Measurements from ENCODE around the gene OR5B12. TPM values are rescaled to one million over a fixed set of nuclear protein-coding genes. Genes with fewer than 3 reads are reported as not detected.
"Not testable (repeated sequence)": the region's sequence is repeated elsewhere in the genome, so short reads cannot be mapped to it uniquely, and the experiment has no call there.

The OR5B12 gene
- total and polyA plus RNA-seq, 10 donors, result 0.08 TPM; not detected in 9

GRCh38 chr11:58433638-58434203 is 8.3 kb downstream of the OR5B12 start:
- no peak for TF ChIP-seq POLR2AphosphoS5 (IDR thresholded peaks at IDR 0.05)
- no peak for TF ChIP-seq POLR2A (IDR thresholded peaks at IDR 0.05)
- no peak for TF ChIP-seq CTCF (IDR thresholded peaks at IDR 0.05 in 8 of 11, conservative IDR thresholded peaks at IDR 0.05 in 3 of 11)
- Histone ChIP-seq H3K27me3 (replicated peaks in 1 of 7) (no peaks in the 10 kb centered on the region), H3K9me3 (peaks cover 2 to 37% (median 21%) of the 10 kb centered on the region in 8 donors), H3K36me3 (no peaks in the 10 kb centered on the region), H3K27ac (no peak overlapping the region), H3K4me1 (no peaks in the 10 kb centered on the region), H3K4me3 (no peak overlapping the region)
- DNase-seq, result no peak
- WGBS, 5 donors, result 27 to 73% (median 62%) methylated on average over 3 of the region's 3 CpGs
- intact Hi-C loops (cut with DNase I; ENCODE audit: low total_unique reads), result no loop called here

GRCh38 chr11:58429273-58429672 is 12.8 kb downstream of the OR5B12 start:
- Histone ChIP-seq H3K36me3 (no peaks in the 10 kb centered on the region), H3K4me3 (no peak overlapping the region), H3K27ac (no peak overlapping the region), H3K27me3 (replicated peaks in 1 of 7) (peaks cover 0 to 5% (median 0%) of the 10 kb centered on the region in 7 donors), H3K4me1 (no peaks in the 10 kb centered on the region), H3K9me3 (peaks cover 0 to 23% (median 11%) of the 10 kb centered on the region in 8 donors)
- intact Hi-C loops (cut with DNase I; ENCODE audit: low total_unique reads), result no loop called here
- WGBS, 5 donors, result 22 to 63% (median 41%) methylated on average over 1 of the region's 1 CpG
- no peak for TF ChIP-seq POLR2A (IDR thresholded peaks at IDR 0.05)
- TF ChIP-seq CTCF (IDR thresholded peaks at IDR 0.05 in 8 of 11, conservative IDR thresholded peaks at IDR 0.05 in 3 of 11), result no peak
- no peak for TF ChIP-seq POLR2AphosphoS5 (IDR thresholded peaks at IDR 0.05)
- DNase-seq, result no peak

DNA sequence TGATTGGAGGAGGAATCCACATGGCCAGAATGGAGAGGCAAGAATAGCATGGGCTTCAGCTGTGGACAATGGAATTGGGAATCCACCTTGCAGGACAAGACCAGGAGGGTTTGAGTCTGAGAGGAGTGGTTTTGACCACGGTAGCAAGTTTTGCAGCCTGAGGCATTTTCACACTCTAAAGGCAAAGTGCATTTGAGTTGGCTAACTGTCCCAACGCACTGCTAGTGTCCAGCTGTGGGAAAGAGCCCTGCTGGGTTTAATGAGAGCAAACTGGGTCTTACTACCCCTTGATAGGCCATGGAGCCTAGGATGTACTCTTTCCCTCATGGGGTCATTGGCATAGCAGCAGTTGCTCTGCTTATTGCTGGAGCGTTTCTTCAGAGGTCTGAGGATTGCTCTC is 14.0 kb downstream of the OR5B12 start, which contains the start of gene OR5B2:
Gene OR5B2 (minus strand): TSS at position 101 of the 400 bp plus-strand sequence. CDS start 4,860 bp downstream, outside the sequence.
- H3K27ac ChIP-seq, result no peak within 1 kb of the TSS
- TF ChIP-seq POLR2AphosphoS5 (IDR thresholded peaks at IDR 0.05) (no peak), POLR2A (IDR thresholded peaks at IDR 0.05) (no peak), CTCF (IDR thresholded peaks at IDR 0.05 in 8 of 11, conservative IDR thresholded peaks at IDR 0.05 in 3 of 11) (no peak)
- peaks cover 0 to 5% (median 0%) of the 10 kb centered on the region in 7 donors for H3K27me3 ChIP-seq (replicated peaks in 1 of 7)
- peaks cover 0 to 23% (median 11%) of the 10 kb centered on the region in 8 donors for H3K9me3 ChIP-seq
- no peaks in the 10 kb centered on the region for H3K36me3 ChIP-seq
- DNase-seq, result no peak
- intact Hi-C loops (cut with DNase I; ENCODE audit: low total_unique reads), result no loop called here
- 69 to 79% (median 72%) methylated on average over 2 to 3 of the region's 3 CpGs for WGBS, 5 donors
- no peaks in the 10 kb centered on the region for H3K4me1 ChIP-seq
- H3K4me3 ChIP-seq, result no peak within 1 kb of the TSS

DNA sequence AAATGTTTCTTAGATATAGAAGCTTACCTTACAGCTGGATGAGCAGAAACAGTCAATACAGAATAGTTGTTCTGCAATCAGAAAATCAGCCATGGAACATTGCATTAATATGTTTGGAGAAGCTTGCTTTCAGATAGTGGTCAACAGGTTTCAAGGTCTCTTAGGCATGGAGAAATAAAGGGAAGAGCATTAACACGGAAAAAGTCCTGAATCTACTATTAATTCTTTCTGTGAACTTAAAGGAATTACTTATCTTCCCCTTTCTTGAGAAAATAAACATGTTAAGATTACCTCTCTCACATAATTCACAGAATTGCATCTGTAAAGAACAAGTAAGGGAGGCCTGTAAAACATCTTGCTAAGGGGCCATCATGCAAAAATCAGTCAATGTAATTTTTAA is 35.3 kb downstream of the OR5B12 start, which contains the start of gene OR5B3:
Gene OR5B3 (minus strand): TSS at position 101 of the 400 bp plus-strand sequence. CDS start 3,465 bp downstream, outside the sequence.
- H3K9me3 ChIP-seq, result peaks cover 0 to 57% (median 40%) of the 10 kb centered on the region in 8 donors
- H3K27me3 ChIP-seq (replicated peaks in 1 of 7), result no peaks in the 10 kb centered on the region
- WGBS, 5 donors, result 65 to 88% (median 75%) methylated on average over 1 of the region's 1 CpG
- no peak within 1 kb of the TSS for H3K27ac ChIP-seq
- no peak within 1 kb of the TSS for H3K4me3 ChIP-seq
- intact Hi-C loops (cut with DNase I; ENCODE audit: low total_unique reads), result no loop called here
- no peaks in the 10 kb centered on the region for H3K4me1 ChIP-seq
- TF ChIP-seq POLR2A (IDR thresholded peaks at IDR 0.05) (no peak), CTCF (IDR thresholded peaks at IDR 0.05 in 8 of 11, conservative IDR thresholded peaks at IDR 0.05 in 3 of 11) (no peak), POLR2AphosphoS5 (IDR thresholded peaks at IDR 0.05) (no peak)
- DNase-seq, result no peak
- H3K36me3 ChIP-seq, result no peaks in the 10 kb centered on the region

- H3K27ac ChIP-seq; H3K4me1 ChIP-seq; H3K4me3 ChIP-seq; H3K27me3 ChIP-seq (replicated peaks in 1 of 7); H3K36me3 ChIP-seq; intact Hi-C loops (cut with DNase I; ENCODE audit: low total_unique reads); DNase-seq: not testable (repeated sequence)
- WGBS, 5 donors, result 78 to 88% (median 80%) methylated on average over 1 to 2 of the region's 2 CpGs
- H3K9me3 ChIP-seq, result peaks cover 0 to 11% (median 8%) of the 10 kb centered on the region in 8 donors
Measured at GRCh38 chr11:58399622-58400021, 42.4 kb downstream of the OR5B12 start.
